Mesenchymal stem cell (in vitro differentiated cells and primary cell): ENCODE results near the gene SLC27A2.

Experiments used
- DNase-seq: peaks from one replicate; pipeline ENCODE4 v3.0.0-alpha.2; 2013
- H2AFZ ChIP-seq: one replicate; pipeline ENCODE4 v1.6.1; 2013; ENCODE audit warnings: low read depth, mild to moderate bottlenecking, control low read depth, inconsistent platforms, low read length, moderate library complexity
- H2AK5ac ChIP-seq: 2 replicates; pipeline ENCODE4 v1.6.1; 2013; ENCODE audit warnings: low read length, moderate library complexity, mild to moderate bottlenecking, inconsistent platforms; ENCODE audit not compliant: severe bottlenecking
- H2BK120ac ChIP-seq: one replicate; pipeline ENCODE4 v1.6.1; 2013; ENCODE audit warnings: low read depth, mild to moderate bottlenecking, inconsistent platforms, low read length, moderate library complexity
- H2BK12ac ChIP-seq, 2 experiments: one replicate each; pipeline ENCODE4 v1.6.1; 2013; ENCODE audit warnings: inconsistent platforms in 2 of 2, low read length in 2 of 2, mild to moderate bottlenecking in 2 of 2, moderate library complexity in 2 of 2, control low read depth in 1 of 2
- H2BK15ac ChIP-seq: one replicate; pipeline ENCODE4 v1.6.1; 2013; ENCODE audit warnings: mild to moderate bottlenecking, low read depth, inconsistent platforms; ENCODE audit not compliant: poor library complexity, severe bottlenecking
- H2BK5ac ChIP-seq: 2 replicates; pipeline ENCODE4 v1.6.1; 2013; ENCODE audit warnings: low read depth, mild to moderate bottlenecking, low read length, control low read depth, inconsistent platforms; ENCODE audit not compliant: poor library complexity, severe bottlenecking
- H3K14ac ChIP-seq, 2 experiments: one replicate each; pipeline ENCODE4 v1.6.1; 2013; ENCODE audit warnings: inconsistent platforms in 2 of 2, low read length in 2 of 2, control low read depth in 1 of 2, mild to moderate bottlenecking in 1 of 2, moderate library complexity in 1 of 2
- H3K18ac ChIP-seq, 2 experiments: one replicate each; pipeline ENCODE4 v1.6.1; 2013; ENCODE audit warnings: inconsistent platforms in 2 of 2, low read length in 2 of 2, control low read depth in 1 of 2, low read depth in 1 of 2, mild to moderate bottlenecking in 1 of 2
- H3K23ac ChIP-seq, 2 experiments: one replicate each; pipeline ENCODE4 v1.6.1; 2013; ENCODE audit warnings: inconsistent platforms in 2 of 2, low read length in 2 of 2, mild to moderate bottlenecking in 2 of 2, moderate library complexity in 2 of 2, control low read depth in 1 of 2
- H3K27ac ChIP-seq: 2 replicates; pipeline ENCODE4 v1.5.1; 2013; ENCODE audit warnings: mild to moderate bottlenecking, moderate library complexity, low read length, control low read depth, inconsistent platforms; ENCODE audit not compliant: poor library complexity, severe bottlenecking
- H3K27me3 ChIP-seq, 2 experiments: 2 replicates each; pipeline versions ENCODE4 v1.6.1 to v1.7.0; 2013; ENCODE audit warnings: low read length in 2 of 2, mild to moderate bottlenecking in 2 of 2, moderate library complexity in 2 of 2, control low read depth in 1 of 2, inconsistent platforms in 1 of 2; ENCODE audit not compliant: control insufficient read depth in 1 of 2, insufficient read depth in 1 of 2
- H3K36me3 ChIP-seq, 2 experiments: 2 replicates each; pipeline versions ENCODE4 v1.6.1 to v1.7.0; 2013; ENCODE audit warnings: low read length in 2 of 2, control low read depth in 1 of 2, inconsistent platforms in 1 of 2, low read depth in 1 of 2, mild to moderate bottlenecking in 1 of 2; ENCODE audit not compliant: insufficient read depth in 2 of 2, control insufficient read depth in 1 of 2
- H3K4ac ChIP-seq, 2 experiments: one replicate each; pipeline ENCODE4 v1.6.1; 2013; ENCODE audit warnings: inconsistent platforms in 2 of 2, low read length in 2 of 2, mild to moderate bottlenecking in 2 of 2, moderate library complexity in 2 of 2, control low read depth in 1 of 2, low read depth in 1 of 2
- H3K4me1 ChIP-seq: 2 replicates; pipeline ENCODE4 v1.6.1; 2013; ENCODE audit warnings: low read depth, low read length, control low read depth; ENCODE audit not compliant: control insufficient read depth, insufficient read depth
- H3K4me2 ChIP-seq: 2 replicates; pipeline ENCODE4 v1.6.1; 2013; ENCODE audit warnings: low read length, mild to moderate bottlenecking, inconsistent platforms; ENCODE audit not compliant: poor library complexity, severe bottlenecking
- H3K4me3 ChIP-seq, 2 experiments: 2 replicates each; pipeline versions ENCODE4 v1.5.1 to v1.7.0; 2013; ENCODE audit warnings: low read length in 2 of 2, mild to moderate bottlenecking in 2 of 2, control low read depth in 1 of 2, low read depth in 1 of 2; ENCODE audit not compliant: insufficient read depth in 1 of 2
- H3K79me1 ChIP-seq: replicated peaks from 2 replicates; pipeline ENCODE4 v1.6.1; 2013; ENCODE audit warnings: mild to moderate bottlenecking, control low read depth, low read length, inconsistent platforms; ENCODE audit not compliant: poor library complexity, severe bottlenecking
- H3K9ac ChIP-seq: 2 replicates; pipeline ENCODE4 v1.7.0; 2013; ENCODE audit warnings: mild to moderate bottlenecking, low read length, moderate library complexity
- H3K9me3 ChIP-seq: 2 replicates; pipeline ENCODE4 v1.7.0; 2013; ENCODE audit warnings: mild to moderate bottlenecking, low read length; ENCODE audit not compliant: control insufficient read depth
- H4K8ac ChIP-seq: one replicate; pipeline ENCODE4 v1.6.1; 2013; ENCODE audit warnings: inconsistent platforms, mild to moderate bottlenecking, low read length, moderate library complexity
- H4K91ac ChIP-seq: one replicate; pipeline ENCODE4 v1.6.1; 2013; ENCODE audit warnings: mild to moderate bottlenecking, low read length, inconsistent platforms
- WGBS: methylation state at CpG from one replicate; pipeline ENCODE4 v1.1.7; 2013; ENCODE audit warnings: mixed read lengths; 5-methylcytosine and 5-hydroxymethylcytosine counted together

SLC27A2 gene

GRCh38 chr15:50176869-50177268 is 5.1 kb upstream of the SLC27A2 start:
- no peak overlapping the region for H3K4me2 ChIP-seq
- no peak overlapping the region for H3K27ac ChIP-seq
- H2AK5ac ChIP-seq, result no peak overlapping the region
- H3K9ac ChIP-seq, result no peak overlapping the region
- no peak overlapping the region for H3K18ac ChIP-seq
- H3K14ac ChIP-seq, result no peak overlapping the region
- H4K8ac ChIP-seq, result no peak overlapping the region
- H3K27me3 ChIP-seq, result peaks cover 29 to 35% of the 10 kb centered on the region in 2 experiments
- DNase-seq, result no peak
- H3K4me1 ChIP-seq, result peaks cover 4% of the 10 kb centered on the region
- no peak overlapping the region for H2BK120ac ChIP-seq
- H3K9me3 ChIP-seq, result no peaks in the 10 kb centered on the region
- H3K79me1 ChIP-seq, result no peaks in the 10 kb centered on the region
- H3K4ac ChIP-seq, result no peak overlapping the region
- H2BK15ac ChIP-seq, result no peak overlapping the region
- H2AFZ ChIP-seq, result no peak overlapping the region
- no peak overlapping the region for H3K4me3 ChIP-seq
- no peak overlapping the region for H4K91ac ChIP-seq
- H2BK12ac ChIP-seq, result no peak overlapping the region
- H3K36me3 ChIP-seq, result no peaks in the 10 kb centered on the region
- H2BK5ac ChIP-seq, result no peak overlapping the region
- no peak overlapping the region for H3K23ac ChIP-seq

GRCh38 chr15:50180091-50180490 is 1.9 kb upstream of the SLC27A2 start:
- Histone ChIP-seq H3K4me1 (peaks cover 13% of the 10 kb centered on the region), H3K36me3 (no peaks in the 10 kb centered on the region), H3K4me2 (no peak overlapping the region), H3K4ac (no peak overlapping the region), H2BK15ac (no peak overlapping the region), H3K14ac (no peak overlapping the region), H2BK12ac (no peak overlapping the region), H2AK5ac (no peak overlapping the region), H3K23ac (no peak overlapping the region), H3K79me1 (no peaks in the 10 kb centered on the region), H3K27ac (no peak overlapping the region), H4K8ac (no peak overlapping the region), H3K9ac (no peak overlapping the region), H4K91ac (no peak overlapping the region), H3K4me3 (no peak overlapping the region), H3K18ac (no peak overlapping the region), H2BK5ac (no peak overlapping the region), H3K9me3 (no peaks in the 10 kb centered on the region), H3K27me3 (peaks cover 44 to 53% of the 10 kb centered on the region in 2 experiments), H2BK120ac (no peak overlapping the region), H2AFZ (no peak overlapping the region)
- no peak for DNase-seq
- WGBS, result 97% methylated on average over 3 of the region's 3 CpGs

- Histone ChIP-seq H4K8ac (no peak overlapping the region), H3K4me3 (no peak overlapping the region), H3K23ac (no peak overlapping the region), H2BK5ac (no peak overlapping the region), H3K9ac (no peak overlapping the region), H3K18ac (no peak overlapping the region), H3K79me1 (no peaks in the 10 kb centered on the region), H2AK5ac (no peak overlapping the region), H3K36me3 (no peaks in the 10 kb centered on the region), H3K4me2 (no peak overlapping the region), H3K9me3 (no peaks in the 10 kb centered on the region), H2BK15ac (no peak overlapping the region), H3K14ac (no peak overlapping the region), H3K4me1 (peaks cover 13% of the 10 kb centered on the region), H2BK120ac (no peak overlapping the region), H3K27me3 (peaks cover 44 to 53% of the 10 kb centered on the region in 2 experiments), H3K27ac (no peak overlapping the region), H2AFZ (no peak overlapping the region), H3K4ac (no peak overlapping the region), H4K91ac (no peak overlapping the region), H2BK12ac (no peak overlapping the region)
- DNase-seq, result no peak
- WGBS, result 66% methylated on average over 6 of the region's 7 CpGs
Measured at GRCh38 chr15:50180582-50180981, 1.4 kb upstream of the SLC27A2 start.

GRCh38 chr15:50181201-50181968 is 611 bp upstream of the SLC27A2 start:
- H3K4me1 ChIP-seq, result peaks cover 13% of the 10 kb centered on the region
- H3K4me2 ChIP-seq, result peak overlapping the region; percentile 97
- no peak overlapping the region for H3K18ac ChIP-seq
- H2BK5ac ChIP-seq, result no peak overlapping the region
- H3K9me3 ChIP-seq, result no peaks in the 10 kb centered on the region
- no peak overlapping the region for H2BK12ac ChIP-seq
- H3K27ac ChIP-seq, result no peak overlapping the region
- H2BK15ac ChIP-seq, result no peak overlapping the region
- H3K27me3 ChIP-seq, result peaks cover 44 to 53% of the 10 kb centered on the region in 2 experiments
- H3K4me3 ChIP-seq, result peak overlapping the region in 1 of 2 experiments; percentile 76
- no peak overlapping the region for H2AK5ac ChIP-seq
- H3K23ac ChIP-seq, result peak overlapping the region in 1 of 2 experiments; percentile 81
- no peak overlapping the region for H2BK120ac ChIP-seq
- H3K14ac ChIP-seq, result no peak overlapping the region
- DNase-seq, result no peak
- WGBS, result 68% methylated on average over 14 of the region's 16 CpGs
- H4K91ac ChIP-seq, result no peak overlapping the region
- H3K36me3 ChIP-seq, result no peaks in the 10 kb centered on the region
- H3K79me1 ChIP-seq, result no peaks in the 10 kb centered on the region
- no peak overlapping the region for H3K9ac ChIP-seq
- no peak overlapping the region for H4K8ac ChIP-seq
- H3K4ac ChIP-seq, result no peak overlapping the region
- H2AFZ ChIP-seq, result no peak overlapping the region
